Kidney (tissue), 14 donors: ENCODE measurements around the gene C3orf22. TPM values are rescaled to one million over a fixed set of nuclear protein-coding genes. Genes with fewer than 3 reads are reported as not detected.
"Not testable (repeated sequence)": the region's sequence is repeated elsewhere in the genome, so short reads cannot be mapped to it uniquely, and the experiment has no call there.

ENCODE experiments used
- DNase-seq, 5 donors: peaks; one replicate each; pipeline ENCODE4 v3.0.0-alpha.2; 2013 to 2020
- FAIRE-seq: peaks from 2 replicates; lab custom pipeline; 2012; peaks lifted over from hg19 to GRCh38; lab: Jason Lieb, UNC
- H3K27ac ChIP-seq, 2 donors: one replicate each; pipeline ENCODE4 v1.7.0; 2013; ENCODE audit warnings: low read depth in 2 of 2, low read length in 2 of 2, inconsistent platforms in 1 of 2
- H3K27me3 ChIP-seq: one replicate; pipeline ENCODE4 v1.7.1; 2013; ENCODE audit warnings: low read length, inconsistent platforms; ENCODE audit not compliant: control insufficient read depth, insufficient read depth
- H3K36me3 ChIP-seq, 3 donors: one replicate each; pipeline versions ENCODE4 v1.7.0 to v1.7.1; 2013; ENCODE audit warnings: low read length in 3 of 3, control low read depth in 1 of 3, inconsistent platforms in 1 of 3; ENCODE audit not compliant: insufficient read depth in 3 of 3, control insufficient read depth in 2 of 3
- H3K4me1 ChIP-seq, 3 donors: one replicate each; pipeline versions ENCODE4 v1.7.0 to v1.7.1; 2013; ENCODE audit warnings: low read length in 3 of 3, inconsistent platforms in 1 of 3, low read depth in 1 of 3; ENCODE audit not compliant: control insufficient read depth in 2 of 3, insufficient read depth in 2 of 3
- H3K4me3 ChIP-seq, 3 donors: one replicate each; pipeline versions ENCODE4 v1.7.0 to v1.8.1; 2013; ENCODE audit warnings: low read length in 3 of 3, control low read depth in 1 of 3, inconsistent platforms in 1 of 3
- H3K9ac ChIP-seq, 3 donors: one replicate each; pipeline versions ENCODE4 v1.7.0 to v1.7.1; 2013; ENCODE audit warnings: low read length in 3 of 3, control low read depth in 1 of 3, inconsistent platforms in 1 of 3
- H3K9me3 ChIP-seq, 3 donors: one replicate each; pipeline versions ENCODE4 v1.7.0 to v1.7.1; 2013; ENCODE audit warnings: low read length in 3 of 3, control low read depth in 1 of 3, inconsistent platforms in 1 of 3; ENCODE audit not compliant: control insufficient read depth in 2 of 3, insufficient read depth in 1 of 3
- CTCF ChIP-seq: IDR thresholded peaks from 3 replicates; pipeline ENCODE4 v1.5.1; 2012; ENCODE audit warnings: mild to moderate bottlenecking, moderate library complexity, borderline replicate concordance; ENCODE audit not compliant: insufficient read depth; ENCODE audit errors: extremely low read depth
- intact Hi-C: fragments of 100-400 bp; cut with DNase I; formaldehyde crosslinking; loops from one replicate; pipeline ENCODE4 v1.11.1; 2022
- polyA plus RNA-seq: library from polyadenylated mRNA; stranded (reverse); fragments of 350-450 nt; fragmentation: Illumina TruSeq; extraction: RNeasy Lipid Tissue Mini Kit (QIAGEN cat#74804); gene quantifications from one replicate; pipeline ENCODE4 v1.2.3, GENCODE V29; 2014; ENCODE audit warnings: low read depth, low replicate concordance; ENCODE audit not compliant: insufficient read depth
- total RNA-seq: library from RNA; stranded (reverse); fragmentation: NEBNext Ultra II Directional; extraction: Animal tissue kit (Norgen Biotek cat#: 25700); gene quantifications from one replicate; pipeline ENCODE4 v1.2.1, GENCODE V29; 2021
- donor health status: control.
- donor health status: control.
- donor health status: control.
- donor health status: control.
- donor health status: control.
- donor health status: DM: yes; HTN: yes; CAD: no.
- donor health status: Normal renal cell carcinoma (clear cell type).

Gene C3orf22
- total and polyA plus RNA-seq, 2 donors from 2014 or later, result not detected

GRCh38 chr3:126604691-126605090 is 46.0 kb upstream of the C3orf22 start:
- H3K4me3 ChIP-seq, result no peak overlapping the region
- FAIRE-seq, result no peak
- no peak for DNase-seq
- H3K27me3 ChIP-seq, result no peaks in the 10 kb centered on the region
- H3K36me3 ChIP-seq, result peaks cover 0 to 19% (median 10%) of the 10 kb centered on the region in 3 donors
- no peak overlapping the region for H3K27ac ChIP-seq
- no peaks in the 10 kb centered on the region for H3K4me1 ChIP-seq
- no peak overlapping the region for H3K9ac ChIP-seq
- no peak for TF ChIP-seq CTCF
- H3K9me3 ChIP-seq, result no peaks in the 10 kb centered on the region
- intact Hi-C loops, result no loop called here

GRCh38 chr3:126599101-126599500 is 40.4 kb upstream of the C3orf22 start:
- Histone ChIP-seq H3K4me3 (no peak overlapping the region), H3K27me3 (no peaks in the 10 kb centered on the region), H3K36me3 (no peaks in the 10 kb centered on the region), H3K9me3 (no peaks in the 10 kb centered on the region), H3K27ac (no peak overlapping the region), H3K9ac (no peak overlapping the region), H3K4me1 (no peaks in the 10 kb centered on the region)
- intact Hi-C loops, result no loop called here
- DNase-seq (no peak), FAIRE-seq (no peak)
- TF ChIP-seq CTCF, result no peak

GRCh38 chr3:126595479-126595878 is 36.7 kb upstream of the C3orf22 start:
- H3K9ac ChIP-seq, FAIRE-seq, H3K9me3 ChIP-seq, intact Hi-C loops, H3K4me3 ChIP-seq, H3K36me3 ChIP-seq, H3K4me1 ChIP-seq, DNase-seq, H3K27me3 ChIP-seq, H3K27ac ChIP-seq: not testable (repeated sequence)

- H3K9ac ChIP-seq, H3K4me3 ChIP-seq, H3K9me3 ChIP-seq, DNase-seq, H3K36me3 ChIP-seq, intact Hi-C loops, H3K27ac ChIP-seq, FAIRE-seq, H3K27me3 ChIP-seq, H3K4me1 ChIP-seq: not testable (repeated sequence)
Measured at GRCh38 chr3:126591515-126591914, 32.8 kb upstream of the C3orf22 start.

- H3K4me3 ChIP-seq, result no peak overlapping the region
- TF ChIP-seq CTCF, result no peak
- H3K9me3 ChIP-seq, result no peaks in the 10 kb centered on the region
- no peak for FAIRE-seq
- intact Hi-C loops, result no loop called here
- no peak for DNase-seq
- H3K9ac ChIP-seq, result no peak overlapping the region
- H3K27me3 ChIP-seq, result no peaks in the 10 kb centered on the region
- no peaks in the 10 kb centered on the region for H3K36me3 ChIP-seq
- H3K27ac ChIP-seq, result no peak overlapping the region
- H3K4me1 ChIP-seq, result no peaks in the 10 kb centered on the region
Measured at GRCh38 chr3:126582311-126582710, 23.6 kb upstream of the C3orf22 start.
